Measurements from ENCODE around the gene MT4.

Gene MT4

GRCh38 chr16:56559109-56559508, 5.8 kb upstream of the MT4 start:
- no peak for FAIRE-seq
- DNase-seq (ENCODE audit: insufficient read length, low spot score) = no peak
- no peak for TF ChIP-seq CTCF (IDR thresholded peaks at IDR 0.05; ENCODE audit: insufficient read depth, missing control alignments)

GRCh38 chr16:56560447-56560846, 4.4 kb upstream of the MT4 start:
- FAIRE-seq = no peak
- DNase-seq (ENCODE audit: insufficient read length, low spot score) = no peak
- TF ChIP-seq CTCF (IDR thresholded peaks at IDR 0.05; ENCODE audit: insufficient read depth, missing control alignments) = no peak

- no peak for FAIRE-seq
- DNase-seq (ENCODE audit: insufficient read length, low spot score) = no peak
- TF ChIP-seq CTCF (IDR thresholded peaks at IDR 0.05; ENCODE audit: insufficient read depth, missing control alignments) = no peak
Measured at GRCh38 chr16:56561126-56561525, 3.7 kb upstream of the MT4 start.

GRCh38 chr16:56569971-56570370, 5.1 kb downstream of the MT4 start:
- DNase-seq (ENCODE audit: insufficient read length, low spot score) = no peak
- TF ChIP-seq CTCF (IDR thresholded peaks at IDR 0.05; ENCODE audit: insufficient read depth, missing control alignments) = no peak
- no peak for FAIRE-seq

- DNase-seq (ENCODE audit: insufficient read length, low spot score) = no peak
- FAIRE-seq = no peak
- TF ChIP-seq CTCF (IDR thresholded peaks at IDR 0.05; ENCODE audit: insufficient read depth, missing control alignments) = no peak
Measured at GRCh38 chr16:56571525-56571924, 6.7 kb downstream of the MT4 start.

GRCh38 chr16:56574625-56575024, 9.8 kb downstream of the MT4 start:
- FAIRE-seq (no peak), DNase-seq (ENCODE audit: insufficient read length, low spot score) (no peak)
- TF ChIP-seq CTCF (IDR thresholded peaks at IDR 0.05; ENCODE audit: insufficient read depth, missing control alignments) = no peak

GRCh38 chr16:56576585-56577299, 11.9 kb downstream of the MT4 start:
- DNase-seq (ENCODE audit: insufficient read length, low spot score) = no peak
- TF ChIP-seq CTCF (IDR thresholded peaks at IDR 0.05; ENCODE audit: insufficient read depth, missing control alignments) = no peak
- FAIRE-seq = no peak
